Keratinocyte (primary cell): Measurements from ENCODE around the gene SWSAP1. TPM values are rescaled to one million over a fixed set of nuclear protein-coding genes. Genes with fewer than 3 reads are reported as not detected.
A peak's percentile ranks its signal among the peaks of the same experiment; 100 is the strongest.

ENCODE experiments used
- DNase-seq: peaks from one replicate; pipeline ENCODE4 v3.0.0-alpha.2; 2011; ENCODE audit warnings: low read depth, missing footprints, low spot score
- FAIRE-seq: peaks from 2 replicates; lab custom pipeline; 2011; peaks lifted over from hg19 to GRCh38; lab: Jason Lieb, UNC
- H2AFZ ChIP-seq: 2 replicates; pipeline ENCODE4 v1.6.0; 2012; ENCODE audit warnings: low read length, control low read depth, inconsistent platforms; ENCODE audit not compliant: control insufficient read depth
- H3K27ac ChIP-seq: 2 replicates; pipeline ENCODE4 v1.5.1; 2011; ENCODE audit warnings: low read length; ENCODE audit not compliant: control insufficient read depth, insufficient read depth
- H3K27me3 ChIP-seq: 3 replicates; pipeline ENCODE4 v1.6.0; 2011; ENCODE audit warnings: low read length; ENCODE audit not compliant: control insufficient read depth, insufficient read depth; ENCODE audit errors: extremely low read depth
- H3K36me3 ChIP-seq, 2 experiments: 2 replicates in 1 of 2; 3 replicates in 1 of 2; pipeline ENCODE4 v1.5.1; 2011; ENCODE audit warnings: low read length in 2 of 2, mild to moderate bottlenecking in 1 of 2; ENCODE audit not compliant: control insufficient read depth in 2 of 2, insufficient read depth in 2 of 2; ENCODE audit errors: extremely low read depth in 1 of 2
- H3K4me1 ChIP-seq: 3 replicates; pipeline ENCODE4 v1.5.1; 2011; ENCODE audit warnings: low read length; ENCODE audit not compliant: control insufficient read depth, insufficient read depth; ENCODE audit errors: extremely low read depth
- H3K4me2 ChIP-seq: 3 replicates; pipeline ENCODE4 v1.6.0; 2011; ENCODE audit warnings: low read depth, low read length; ENCODE audit not compliant: control insufficient read depth, insufficient read depth; ENCODE audit errors: extremely low read depth
- H3K4me3 ChIP-seq, 3 experiments: fragments of 200-600 bp in 1 of 3; sonication (generic) in 1 of 3; 2 replicates in 2 of 3; 3 replicates in 1 of 3; pipeline ENCODE4 v1.5.1; 2011 to 2016; ENCODE audit warnings: low read length in 3 of 3, mild to moderate bottlenecking in 3 of 3, control low read depth in 2 of 3, inconsistent platforms in 1 of 3, low read depth in 1 of 3, mixed read lengths in 1 of 3, mixed run types in 1 of 3, moderate library complexity in 1 of 3; ENCODE audit not compliant: control insufficient read depth in 2 of 3, insufficient read depth in 2 of 3; ENCODE audit errors: extremely low read depth in 1 of 3
- H3K79me2 ChIP-seq: 2 replicates; pipeline ENCODE4 v1.6.0; 2012; ENCODE audit warnings: low read length; ENCODE audit not compliant: control insufficient read depth, insufficient read depth
- H3K9ac ChIP-seq: 3 replicates; pipeline ENCODE4 v1.6.0; 2011; ENCODE audit warnings: low read length; ENCODE audit not compliant: control insufficient read depth, insufficient read depth; ENCODE audit errors: extremely low read depth
- H3K9me1 ChIP-seq: 3 replicates; pipeline ENCODE4 v1.6.0; 2011; ENCODE audit warnings: low read length; ENCODE audit not compliant: control insufficient read depth, insufficient read depth; ENCODE audit errors: extremely low read depth
- H3K9me3 ChIP-seq: 2 replicates; pipeline ENCODE4 v1.5.1; 2012; ENCODE audit warnings: low read depth, low read length; ENCODE audit not compliant: control insufficient read depth
- H4K20me1 ChIP-seq: 3 replicates; pipeline ENCODE4 v1.6.0; 2011; ENCODE audit warnings: low read length; ENCODE audit not compliant: control insufficient read depth, insufficient read depth; ENCODE audit errors: extremely low read depth
- CTCF ChIP-seq, 3 experiments: IDR thresholded peaks in 1 of 3; conservative IDR thresholded peaks in 1 of 3; optimal IDR thresholded peaks in 1 of 3; 2 replicates in 2 of 3; 3 replicates in 1 of 3; pipeline versions ENCODE3 to v1.5.1; 2011; ENCODE audit warnings: low read length in 3 of 3, mild to moderate bottlenecking in 3 of 3, moderate library complexity in 2 of 3, control low read depth in 1 of 3, inconsistent platforms in 1 of 3; ENCODE audit not compliant: insufficient read depth in 2 of 3; ENCODE audit errors: extremely low read depth in 1 of 3
- EZH2 ChIP-seq: IDR thresholded peaks from one replicate; pipeline ENCODE4 v1.6.1; 2012; ENCODE audit warnings: inconsistent platforms, mild to moderate bottlenecking, low read length, moderate library complexity
- dilution Hi-C: fragments of 300-500 bp; cut with MboI; formaldehyde crosslinking; loops from one replicate; pipeline ENCODE4 v1.7.0; 2020; ENCODE audit warnings: low sequenced_read_pairs; ENCODE audit not compliant: extremely low pct_ligation_motif_present
- polyA plus RNA-seq, 5 experiments: library from polyadenylated mRNA; depleted of rRNA in 3 of 5; stranded (reverse) in 3 of 5; stranded (forward) in 1 of 5; unstranded in 1 of 5; fragments of >200 nt; gene quantifications; 1 replicate in 1 of 5; 2 replicates in 3 of 5; 3 replicates in 1 of 5; pipeline versions ENCODE4 v1.2.1 to v1.2.3, GENCODE V29; 2011 to 2012; ENCODE audit warnings: missing spikeins in 2 of 5, low read depth in 1 of 5, low replicate concordance in 1 of 5

The SWSAP1 gene
- polyA plus RNA-seq, 1 donor (not counting 4 experiments of a cell fraction or from before 2014, with no cell fraction given): 2.1 TPM

GRCh38 chr19:11361037-11361770, 13.3 kb upstream of the SWSAP1 start:
- Histone ChIP-seq H3K4me3 (no peak overlapping the region), H3K9ac (no peak overlapping the region), H3K36me3 (peaks cover 0 to 5% of the 10 kb centered on the region in 2 experiments), H4K20me1 (no peaks in the 10 kb centered on the region), H3K4me1 (peaks cover 6% of the 10 kb centered on the region), H3K79me2 (no peaks in the 10 kb centered on the region), H3K27ac (no peak overlapping the region), H3K9me3 (no peaks in the 10 kb centered on the region), H3K9me1 (no peaks in the 10 kb centered on the region), H3K27me3 (no peaks in the 10 kb centered on the region), H3K4me2 (peak overlapping the region; percentile 27), H2AFZ (no peak overlapping the region)
- DNase-seq (no peak), FAIRE-seq (no peak)
- TF ChIP-seq CTCF (optimal IDR thresholded peaks at IDR 0.05 in 1 of 3, IDR thresholded peaks at IDR 0.05 in 1 of 3, conservative IDR thresholded peaks at IDR 0.05 in 1 of 3; ENCODE audit: extremely low read depth in 1 of 3, insufficient read depth in 2 of 3, low read length in 3 of 3) (no peak), EZH2 (no peak)
- dilution Hi-C loops: no loop called here

GRCh38 chr19:11361771-11362731, 12.4 kb upstream of the SWSAP1 start:
- DNase-seq: no peak
- Histone ChIP-seq H3K9ac (no peak overlapping the region), H4K20me1 (no peaks in the 10 kb centered on the region), H2AFZ (no peak overlapping the region), H3K27me3 (no peaks in the 10 kb centered on the region), H3K4me2 (peak overlapping the region; percentile 27), H3K4me1 (peaks cover 6% of the 10 kb centered on the region), H3K9me3 (no peaks in the 10 kb centered on the region), H3K36me3 (peaks cover 0 to 5% of the 10 kb centered on the region in 2 experiments), H3K79me2 (no peaks in the 10 kb centered on the region), H3K27ac (no peak overlapping the region), H3K4me3 (no peak overlapping the region), H3K9me1 (no peaks in the 10 kb centered on the region)
- TF ChIP-seq CTCF (optimal IDR thresholded peaks at IDR 0.05 in 1 of 3, IDR thresholded peaks at IDR 0.05 in 1 of 3, conservative IDR thresholded peaks at IDR 0.05 in 1 of 3; ENCODE audit: extremely low read depth in 1 of 3, insufficient read depth in 2 of 3, low read length in 3 of 3): no peak
- no peak for TF ChIP-seq EZH2
- no peak for FAIRE-seq
- dilution Hi-C loops: no loop called here
